HG02763 (cell line): ENCODE results near the gene SLC16A3.

Source experiments
- ATAC-seq: cut with Tn5 transposase; IDR thresholded peaks from one replicate; pipeline ENCODE4 v1.9.1; 2021; ENCODE audit warnings: mild to moderate bottlenecking, moderate library complexity; ENCODE audit not compliant: unreplicated experiment

SLC16A3 gene

DNA sequence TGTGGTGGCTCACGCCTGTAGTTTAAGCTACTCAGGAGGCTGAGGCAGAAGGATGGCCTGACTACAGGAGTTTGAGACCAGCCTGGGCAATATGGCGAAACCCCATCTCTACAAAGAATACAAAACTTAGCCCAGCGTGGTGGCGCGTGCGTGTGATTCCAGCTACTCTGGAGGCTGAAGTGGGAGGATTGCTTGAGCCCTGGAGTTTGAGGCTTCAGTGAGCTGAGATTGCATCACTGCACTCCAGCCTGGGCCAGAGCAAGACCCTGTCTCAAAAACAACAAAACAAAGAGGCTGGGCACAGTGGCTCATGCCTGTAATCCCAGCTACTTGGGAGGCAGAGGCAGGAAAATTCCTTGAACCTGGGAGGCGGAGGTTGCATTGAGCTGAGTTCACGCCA lies 51.7 kb downstream of the SLC16A3 start:
- no peak for ATAC-seq

DNA sequence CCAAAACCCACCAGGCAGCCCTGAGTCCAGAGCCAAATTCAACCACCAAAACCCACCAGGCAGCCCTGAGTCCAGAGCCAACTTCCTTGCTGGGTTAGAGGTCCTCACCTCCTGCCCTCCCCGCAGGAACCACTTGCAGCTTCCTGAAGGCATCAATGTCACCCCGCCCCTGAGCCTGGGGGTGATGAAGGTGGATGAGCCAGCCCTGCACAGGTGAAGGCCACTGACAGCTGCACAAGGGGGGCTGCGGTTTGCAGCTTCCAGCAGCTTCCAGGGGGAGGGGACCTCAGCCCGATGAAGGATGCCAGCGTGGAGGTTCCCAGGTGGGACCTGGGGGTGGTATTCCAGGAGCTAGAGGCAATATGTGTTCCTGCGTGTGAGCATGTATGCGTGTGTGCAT lies 52.2 kb downstream of the SLC16A3 start:
- ATAC-seq = no peak

DNA sequence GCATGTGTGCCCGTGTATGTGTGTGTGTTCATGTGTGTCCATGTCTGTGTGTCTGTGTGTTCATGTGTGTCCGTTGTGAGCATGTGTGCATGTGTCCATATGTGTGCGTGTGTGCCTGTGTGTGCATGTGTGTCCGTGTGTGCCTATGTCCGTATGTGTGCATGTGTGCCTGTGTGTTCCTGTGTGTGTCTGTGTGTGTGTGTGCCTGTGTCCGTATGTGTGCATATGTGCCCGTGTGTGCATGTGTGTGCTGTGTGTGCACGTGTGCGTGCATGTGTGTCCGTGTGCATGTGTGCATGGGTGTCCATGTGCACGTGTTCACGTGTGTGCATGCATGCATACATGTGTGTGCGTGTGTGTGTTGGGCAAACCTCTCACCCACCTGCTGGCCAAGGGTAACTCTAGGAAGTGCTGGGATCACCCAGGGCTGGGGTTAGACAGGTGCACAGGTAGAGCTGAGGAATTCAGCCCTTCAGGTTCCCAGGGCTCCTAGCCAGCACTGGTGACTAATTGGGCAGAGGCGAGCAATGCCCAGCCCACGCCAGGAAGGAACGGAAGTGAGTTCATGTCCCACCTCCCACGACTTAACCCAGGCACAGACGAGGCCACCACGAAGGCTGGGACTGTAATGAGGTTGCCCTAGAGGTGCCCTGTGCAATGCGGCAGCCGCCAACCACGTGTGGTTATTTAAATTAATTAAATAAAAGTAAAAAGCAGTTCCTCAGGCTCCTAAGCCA lies 52.8 kb downstream of the SLC16A3 start:
- no peak for ATAC-seq

DNA sequence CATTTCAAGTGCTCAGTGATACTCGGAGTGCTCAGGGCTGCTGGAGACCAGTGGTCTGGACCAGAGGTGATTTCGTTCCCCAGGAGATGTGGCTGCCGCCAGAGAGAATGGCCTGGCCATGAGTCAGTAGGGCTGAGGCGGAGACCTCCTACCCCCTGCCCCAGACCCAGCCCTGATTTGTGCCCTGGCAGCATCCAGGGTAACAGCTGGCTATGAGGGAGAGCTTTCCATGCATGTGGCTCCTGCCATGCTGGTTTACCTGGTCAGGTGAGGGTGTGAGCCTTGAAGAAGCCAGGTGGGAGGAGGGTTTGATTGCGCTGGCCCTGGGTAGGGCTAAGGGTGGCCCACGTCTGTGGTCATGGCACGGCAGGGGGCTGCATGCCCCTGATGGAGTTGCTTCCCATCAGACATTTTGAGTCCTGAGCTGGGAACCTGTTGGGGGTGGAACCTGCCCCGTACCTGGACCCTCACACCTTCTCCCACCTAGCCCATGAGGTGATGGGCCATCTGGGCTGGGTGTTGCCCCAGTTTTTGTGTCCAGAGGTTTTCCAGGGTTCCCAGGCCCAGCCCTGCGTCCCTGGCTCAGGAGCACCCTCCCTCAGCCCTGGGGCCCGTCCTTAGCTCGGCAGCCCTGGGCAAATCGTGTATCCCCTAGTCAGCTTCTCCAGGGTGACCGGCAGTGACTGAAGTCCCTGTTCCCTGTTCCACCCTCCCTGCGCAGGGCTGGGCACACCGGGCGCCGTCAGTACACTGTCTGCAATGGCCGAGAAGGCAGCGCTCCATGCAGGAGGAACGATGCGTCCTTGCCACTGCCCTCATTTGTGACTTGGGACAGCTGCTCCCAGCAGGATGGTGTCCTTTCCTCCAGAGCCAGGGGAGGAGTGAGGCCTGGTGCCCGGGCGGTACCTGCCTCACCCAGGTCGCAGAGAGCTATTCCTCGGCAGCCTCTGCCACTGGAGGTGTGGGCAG lies 53.7 kb downstream of the SLC16A3 start:
- no peak for ATAC-seq

DNA sequence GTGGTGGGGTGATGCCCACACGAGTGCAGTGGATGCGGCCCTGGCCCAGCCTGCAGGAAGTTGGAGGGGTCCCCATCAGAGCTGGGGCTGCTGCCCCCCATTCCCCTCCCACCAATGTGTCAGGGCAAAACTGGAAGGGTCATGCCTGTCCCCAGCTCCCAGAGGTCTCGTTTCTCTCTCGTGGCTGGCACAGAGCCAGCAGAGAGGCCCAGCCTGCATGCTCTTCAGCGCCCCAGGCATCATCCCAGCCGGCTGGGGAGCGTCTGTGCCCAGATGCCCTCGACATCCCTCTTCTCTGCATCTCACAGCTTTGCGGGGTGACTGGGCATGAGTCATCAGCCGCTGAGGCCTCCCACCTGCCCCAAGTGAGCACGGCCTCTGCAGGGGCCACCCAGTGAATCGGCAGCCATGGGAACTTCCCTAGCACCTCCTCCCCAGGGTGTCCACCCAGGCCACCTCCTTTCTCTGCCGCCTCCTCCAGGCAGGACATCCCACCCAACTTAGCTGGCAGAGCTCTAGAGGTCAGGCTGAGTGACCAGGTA lies 54.4 kb downstream of the SLC16A3 start:
- ATAC-seq = no peak

DNA sequence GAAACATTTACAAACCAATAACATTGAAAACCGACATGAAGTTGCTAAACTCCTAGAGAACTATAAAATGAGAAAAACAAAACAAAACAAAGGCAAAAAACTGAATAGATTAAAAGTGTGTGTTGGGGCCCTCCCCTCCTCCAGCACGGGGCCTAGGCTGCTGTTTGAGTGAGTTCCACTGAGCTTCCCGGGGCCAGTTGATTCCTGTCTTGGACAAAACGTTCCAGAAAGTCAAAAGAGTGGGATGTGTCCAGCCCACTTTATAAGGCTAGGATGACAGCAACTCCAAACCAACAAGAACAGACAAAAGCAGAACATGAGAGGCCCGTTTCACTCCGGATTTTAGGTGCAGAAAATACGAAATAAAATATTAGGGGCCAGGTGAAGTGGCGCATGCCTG lies 56.3 kb downstream of the SLC16A3 start:
- no peak for ATAC-seq

DNA sequence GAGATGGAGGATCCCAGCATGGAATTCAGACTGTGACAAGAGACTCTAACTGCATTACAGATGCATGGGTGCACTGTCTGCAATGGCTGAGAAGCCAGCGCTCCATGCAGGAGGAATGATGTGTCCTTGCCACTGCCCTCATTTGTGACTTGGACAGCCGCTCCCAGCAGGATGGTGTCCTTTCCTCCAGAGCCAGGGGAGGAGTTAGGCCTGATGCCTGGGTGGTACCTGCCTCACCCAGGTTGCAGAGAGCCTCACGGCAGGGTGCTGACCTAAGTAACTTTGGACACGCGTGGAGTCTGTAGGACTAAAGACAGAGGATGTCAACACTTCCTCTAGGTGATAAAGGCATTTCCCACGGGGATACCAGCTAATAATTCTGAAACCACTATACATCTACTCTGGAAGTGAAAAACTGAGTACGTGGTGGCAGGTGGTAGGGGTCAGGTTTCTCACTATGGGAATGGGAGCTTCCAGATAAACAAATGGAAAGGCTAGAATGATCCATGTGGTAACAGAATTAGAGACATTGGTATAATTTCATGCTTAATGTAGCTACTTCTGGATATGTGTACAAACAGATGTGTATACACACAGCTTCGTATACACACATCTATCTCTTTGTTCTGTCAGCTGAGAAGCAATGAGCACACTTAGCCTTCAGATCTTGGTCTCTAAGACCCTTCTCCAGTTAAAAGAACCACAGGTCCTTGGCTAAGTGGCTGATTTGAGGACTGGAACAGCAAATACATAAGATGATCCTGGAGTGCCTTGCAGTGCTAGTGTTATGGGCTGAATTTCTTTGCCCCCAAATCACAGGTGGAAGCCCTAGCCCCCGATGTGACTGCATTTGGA lies 58.4 kb downstream of the SLC16A3 start:
- no peak for ATAC-seq

DNA sequence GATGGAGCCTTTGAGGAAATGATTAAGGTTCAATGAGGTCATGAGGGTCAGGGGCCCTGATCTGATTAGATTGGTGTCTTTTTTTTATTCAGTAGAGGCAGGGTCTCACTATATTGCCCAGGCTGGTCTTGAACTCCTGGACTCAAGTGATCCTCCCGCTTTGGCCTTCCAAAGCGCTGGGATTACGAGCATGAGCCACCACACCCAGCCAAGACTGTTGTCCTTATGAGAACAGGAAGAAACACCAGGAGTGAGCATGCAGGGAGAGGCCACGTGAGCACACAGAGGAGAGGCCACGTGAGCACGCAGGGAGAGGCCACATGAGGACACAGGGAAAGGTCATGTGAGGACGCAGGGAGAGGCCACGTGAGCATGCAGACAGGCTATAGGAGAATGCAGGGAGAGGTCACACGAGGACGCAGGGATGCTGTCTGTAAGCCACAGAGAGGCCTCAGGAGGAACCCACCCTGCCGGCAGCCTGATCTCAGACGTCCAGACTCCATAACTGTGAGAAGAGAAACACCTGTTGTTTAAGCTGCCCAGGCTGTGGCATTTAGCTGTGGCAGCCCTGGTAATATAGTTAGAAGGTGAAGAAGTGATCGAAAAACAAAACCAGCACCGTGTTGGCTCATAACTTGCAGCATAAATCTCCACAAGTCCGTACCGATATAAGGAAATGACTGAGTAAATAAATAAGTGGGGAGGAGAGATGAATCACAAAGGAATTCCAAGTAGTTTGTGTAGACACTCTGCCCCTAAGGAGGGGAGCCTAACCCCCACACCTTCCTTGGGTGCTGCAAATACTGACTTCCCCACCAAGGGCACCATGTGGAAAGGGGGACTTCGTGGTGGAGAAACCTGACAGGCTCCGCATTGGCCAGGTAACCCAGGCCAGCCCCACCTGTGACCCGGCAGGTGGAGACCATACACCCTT lies 59.3 kb downstream of the SLC16A3 start:
- no peak for ATAC-seq
